NCI-H2227 (cell line): ENCODE measurements around the gene SLC39A10.

Experiments used
- DNase-seq: peaks from one replicate; lab custom pipeline; 2025; ENCODE audit not compliant: unreplicated experiment; lab: John Stamatoyannopoulos, UW

SLC39A10 gene

DNA sequence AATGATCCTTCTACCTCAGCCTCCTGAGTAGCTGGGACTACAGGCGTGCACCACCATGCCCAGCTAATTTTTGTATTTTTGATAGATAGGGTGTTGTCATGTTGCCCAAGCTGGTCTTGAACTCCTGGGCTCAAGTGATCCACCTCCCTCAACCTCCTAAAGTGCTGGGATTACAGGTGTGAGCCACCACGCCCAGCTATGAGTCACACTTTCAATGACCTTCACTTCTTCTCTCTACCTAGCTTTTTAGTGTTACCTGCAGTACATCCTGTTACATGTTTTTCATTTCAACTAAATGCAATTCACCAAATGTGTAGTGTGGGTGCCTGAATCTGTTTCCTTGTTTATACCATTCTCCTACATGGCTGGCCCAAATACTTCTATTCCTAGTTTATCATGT, 64.0 kb downstream of the SLC39A10 start:
- DNase-seq: no peak

DNA sequence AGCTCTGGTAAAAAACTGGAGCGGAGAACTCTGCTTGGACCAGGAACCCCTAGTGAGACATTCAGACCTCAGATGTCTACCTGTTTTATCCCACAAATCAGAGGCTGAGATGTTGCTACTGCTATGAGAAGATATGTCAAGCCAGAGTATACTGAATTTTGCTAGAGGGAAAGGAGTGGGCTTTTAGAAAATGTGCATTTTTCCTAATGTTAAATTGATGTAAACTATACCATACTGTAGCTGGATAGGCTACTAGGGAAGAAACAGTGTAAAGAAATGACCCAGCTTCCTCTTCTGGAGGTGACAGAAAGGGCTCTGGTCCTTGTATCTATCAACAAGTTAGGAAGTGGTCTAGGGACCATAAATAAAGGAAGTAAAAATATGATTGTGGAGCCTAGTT, 65.0 kb downstream of the SLC39A10 start:
- DNase-seq: no peak

DNA sequence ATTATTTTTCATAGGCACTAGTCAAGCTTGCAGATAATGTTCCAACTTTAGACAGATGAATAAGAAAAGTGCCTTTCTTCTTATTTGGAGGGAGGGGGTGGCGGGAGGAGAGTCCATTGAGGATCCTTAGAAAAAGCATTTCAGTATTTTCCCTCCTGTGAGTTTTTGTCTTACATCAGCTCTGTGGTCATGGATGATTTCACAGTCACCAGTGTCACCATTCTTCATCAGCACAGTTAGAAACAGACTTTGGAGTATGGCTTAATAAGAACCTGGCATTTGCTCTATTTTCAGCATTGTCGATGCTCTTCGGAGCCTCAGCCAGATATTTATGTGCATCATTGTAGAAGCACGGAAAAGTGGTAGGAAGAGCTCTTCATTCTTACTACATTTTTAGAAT, 70.1 kb downstream of the SLC39A10 start:
- DNase-seq: no peak

DNA sequence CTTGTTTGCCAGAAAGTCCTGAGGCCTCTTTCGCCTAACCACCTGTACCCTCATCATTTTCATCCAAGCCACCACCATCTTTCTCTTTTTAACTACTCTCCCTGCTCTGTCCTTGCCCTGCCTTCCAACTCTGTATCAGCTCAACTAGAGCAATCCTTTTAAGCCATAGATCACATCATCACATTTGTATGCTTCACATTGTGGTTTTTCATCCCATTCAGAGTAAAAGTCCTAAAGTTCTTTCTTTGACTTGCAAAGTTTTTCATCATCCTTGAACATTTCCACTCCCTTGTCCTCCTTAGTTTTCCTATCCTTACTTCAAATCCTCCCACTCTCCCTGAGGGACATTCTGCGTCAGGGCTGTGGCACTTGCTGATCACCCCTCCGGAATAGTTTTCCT, 73.9 kb downstream of the SLC39A10 start:
- DNase-seq: no peak

DNA sequence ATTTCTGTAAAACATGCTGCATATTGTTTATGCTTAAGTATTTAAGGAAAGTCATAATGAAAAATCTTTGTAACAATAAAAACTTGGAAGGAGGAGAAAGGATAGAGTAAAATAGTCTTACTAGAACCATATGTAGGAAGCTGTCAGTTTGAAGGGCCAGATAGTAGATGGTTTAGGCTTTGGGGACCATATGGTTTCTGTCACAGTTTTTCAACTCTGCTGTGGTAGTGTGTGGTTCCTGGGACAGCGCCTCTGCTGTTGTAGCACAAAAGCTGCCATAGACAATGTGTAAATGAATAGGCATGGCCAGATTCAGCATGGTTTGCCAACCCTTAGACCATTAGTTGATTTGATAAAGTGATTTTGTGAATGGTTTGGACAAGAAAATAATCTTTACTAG, 75.5 kb downstream of the SLC39A10 start:
- DNase-seq: no peak

DNA sequence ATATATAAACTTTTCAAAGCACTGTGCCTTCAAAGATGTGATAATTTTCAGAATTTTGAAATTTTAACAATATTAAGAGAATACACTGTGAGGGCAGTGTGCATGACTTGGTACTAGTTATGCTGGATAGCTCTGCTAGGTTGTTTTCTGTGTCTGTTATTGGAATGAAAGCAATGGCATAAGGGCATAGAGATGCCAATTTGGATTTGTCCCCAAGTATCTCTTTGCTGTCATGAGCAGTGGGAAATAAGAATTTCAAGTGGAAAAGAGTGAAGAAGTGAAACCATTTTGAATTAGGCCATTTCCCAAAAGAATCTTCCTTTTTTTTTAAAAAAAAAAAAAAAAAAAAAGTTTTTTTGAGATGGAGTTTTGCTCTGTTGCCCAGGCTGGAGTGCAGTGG, 76.8 kb downstream of the SLC39A10 start:
- DNase-seq: no peak

DNA sequence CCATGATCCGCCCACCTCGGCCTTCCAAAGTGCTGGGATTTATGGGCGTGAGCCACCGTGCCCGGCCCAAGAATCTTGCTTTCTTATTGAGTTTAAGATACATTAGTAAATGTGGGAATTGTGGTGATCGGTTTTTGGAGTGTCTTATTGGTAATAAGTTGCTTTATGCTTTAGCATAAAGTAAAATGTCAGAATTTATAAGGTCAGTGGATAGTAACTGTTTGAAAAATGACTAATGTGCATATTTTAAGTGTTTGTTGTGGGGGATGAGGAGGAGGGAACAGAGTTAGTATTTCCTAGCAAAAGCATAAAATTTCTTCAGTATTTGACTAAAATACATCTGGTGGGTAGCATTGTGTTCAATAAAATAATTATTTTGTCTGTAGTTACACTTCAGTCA, 77.4 kb downstream of the SLC39A10 start:
- no peak for DNase-seq

DNA sequence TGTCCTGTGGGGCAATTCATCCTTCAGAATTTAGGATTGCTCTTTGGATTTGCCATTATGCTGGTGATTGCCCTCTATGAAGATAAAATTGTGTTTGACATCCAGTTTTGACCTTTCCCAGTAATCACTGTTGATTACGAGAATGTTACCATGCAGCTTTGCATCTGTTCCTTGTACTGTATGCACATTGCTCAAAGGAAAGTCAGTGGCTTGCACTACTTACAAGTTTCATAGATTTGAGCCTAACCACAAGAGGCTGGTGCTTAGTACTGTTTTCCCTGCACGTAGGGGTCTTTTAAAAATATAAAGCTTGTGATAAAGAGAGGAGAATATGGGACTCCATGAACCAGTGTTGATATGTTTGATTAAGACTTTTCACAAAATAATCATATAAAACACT, 77.9 kb downstream of the SLC39A10 start:
- DNase-seq: peak; percentile 20

DNA sequence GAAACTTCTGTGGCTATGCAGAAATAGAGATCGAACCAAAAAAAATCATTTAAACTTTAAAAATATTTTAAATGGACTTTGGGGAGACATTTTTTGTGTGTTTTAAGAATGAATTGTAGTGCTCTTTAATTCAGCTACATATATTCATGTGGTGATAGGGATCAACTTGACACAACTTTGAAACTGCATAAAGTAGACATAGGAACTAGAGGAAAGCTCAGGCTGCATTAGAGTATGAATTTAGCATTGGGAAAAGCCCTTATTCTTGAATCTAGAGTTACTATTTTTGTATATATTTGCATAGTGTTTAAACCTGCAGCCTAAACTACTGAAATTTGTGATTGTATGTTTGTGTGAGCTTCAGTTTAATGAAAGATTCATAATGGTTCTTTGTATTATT, 78.3 kb downstream of the SLC39A10 start:
- no peak for DNase-seq

DNA sequence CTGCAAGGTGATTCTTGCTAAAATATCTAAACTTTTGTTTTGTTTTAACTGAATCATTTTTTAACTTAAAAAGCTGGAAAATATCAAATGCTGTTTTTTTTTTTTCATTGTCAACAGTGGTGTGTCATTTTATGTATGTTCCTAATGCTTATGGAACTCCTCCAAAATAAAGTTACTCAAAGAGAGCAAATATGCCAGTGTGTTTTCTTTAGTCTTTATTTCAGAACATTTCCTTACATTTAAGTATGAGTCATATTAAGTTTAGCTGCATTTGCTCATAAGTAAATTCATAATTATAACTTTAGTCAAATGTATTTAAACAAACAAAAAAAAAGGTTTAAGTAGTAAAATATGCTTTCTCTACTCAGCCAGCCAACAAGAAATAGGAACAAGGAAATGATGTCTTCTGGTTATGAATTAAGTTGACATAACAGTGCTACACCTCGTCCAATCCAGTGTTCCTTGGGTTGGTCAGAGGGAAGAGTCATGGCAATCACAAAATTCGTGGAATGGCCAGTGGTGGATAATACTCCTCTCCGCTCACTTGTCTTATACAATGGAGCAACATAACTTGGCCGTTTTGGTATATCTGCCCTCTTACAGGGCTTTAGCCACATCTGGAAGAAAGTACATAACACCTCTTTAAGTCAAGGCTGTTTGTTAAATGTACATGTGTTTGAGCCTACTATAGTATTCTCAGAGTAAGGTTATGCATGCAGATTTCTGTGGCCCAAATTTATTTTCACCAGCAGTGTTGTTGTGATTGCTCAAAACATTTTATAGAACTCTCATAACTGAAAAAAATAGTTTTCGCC, 80.7 kb downstream of the SLC39A10 start:
- DNase-seq: no peak

DNA sequence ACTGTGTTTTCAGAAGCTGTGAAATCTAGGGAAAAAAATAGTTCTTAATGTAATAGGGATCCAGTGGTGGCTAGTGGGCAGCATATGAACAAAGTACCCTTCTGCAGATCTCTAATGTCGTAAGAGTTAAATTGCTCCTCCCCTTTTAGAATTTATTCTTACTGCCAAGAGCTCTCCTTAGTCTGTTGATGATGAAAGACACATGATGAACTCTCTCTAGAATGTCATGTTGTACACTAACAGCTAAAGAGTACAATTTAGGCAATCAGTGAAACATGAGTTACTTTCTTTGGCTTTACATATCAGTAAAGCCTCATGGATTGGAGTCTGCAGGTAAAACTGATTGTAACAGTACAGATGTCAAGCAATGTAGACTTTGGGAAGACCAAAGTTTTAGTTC, 84.2 kb downstream of the SLC39A10 start:
- DNase-seq: no peak

DNA sequence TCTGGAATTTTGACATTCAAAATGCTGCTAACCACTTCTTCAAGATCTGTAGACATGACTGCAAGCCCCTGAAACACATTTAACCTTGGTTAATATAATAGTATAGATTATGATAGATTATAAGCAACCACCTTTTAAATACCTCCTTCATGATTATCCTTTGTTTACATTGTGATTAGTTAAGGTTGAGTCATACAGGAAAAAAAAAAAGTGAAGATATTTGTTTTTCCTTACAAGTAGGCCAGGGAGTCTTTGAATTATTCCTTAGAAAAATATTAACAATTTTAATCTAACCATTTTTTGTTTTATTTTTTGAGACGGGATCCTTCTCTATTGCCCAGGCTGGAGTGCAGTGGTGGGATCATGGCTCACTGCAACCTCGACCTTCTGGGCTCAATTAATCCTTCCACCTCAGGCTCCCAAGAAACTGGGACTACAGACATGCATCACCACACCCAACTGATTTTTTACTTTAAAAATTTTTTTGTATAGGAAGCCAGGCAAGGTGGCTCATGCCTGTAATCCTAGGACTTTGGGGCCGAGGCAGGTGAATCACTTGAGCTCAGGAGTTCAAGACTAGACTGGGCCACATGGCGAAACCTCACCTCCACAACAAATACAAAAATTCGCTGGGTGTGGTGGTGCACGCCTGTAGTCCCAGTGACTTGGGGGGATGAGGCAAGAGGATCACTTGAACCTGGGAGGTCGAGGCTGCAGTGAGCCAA, 99.4 kb downstream of the SLC39A10 start:
- DNase-seq: no peak

DNA sequence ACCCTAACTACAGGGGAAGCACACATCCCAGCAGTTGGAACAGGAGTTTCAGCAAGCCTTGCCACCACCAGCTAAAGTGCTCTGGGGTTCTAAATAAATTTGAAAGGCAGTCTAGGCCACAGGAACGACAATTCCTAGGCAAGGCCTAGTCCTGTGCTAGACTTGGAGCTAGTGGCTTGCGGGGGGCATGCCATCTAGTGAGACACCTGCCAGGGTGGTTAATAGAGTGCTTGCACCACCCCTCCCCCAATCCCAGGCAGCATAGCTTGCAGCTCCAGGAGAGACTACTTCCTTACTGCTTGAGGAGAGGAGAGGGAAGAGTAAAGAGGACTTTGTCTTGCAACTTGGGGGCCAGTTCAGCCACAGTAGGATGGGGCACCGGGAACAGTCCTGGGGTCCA, 101.8 kb downstream of the SLC39A10 start:
- no peak for DNase-seq

DNA sequence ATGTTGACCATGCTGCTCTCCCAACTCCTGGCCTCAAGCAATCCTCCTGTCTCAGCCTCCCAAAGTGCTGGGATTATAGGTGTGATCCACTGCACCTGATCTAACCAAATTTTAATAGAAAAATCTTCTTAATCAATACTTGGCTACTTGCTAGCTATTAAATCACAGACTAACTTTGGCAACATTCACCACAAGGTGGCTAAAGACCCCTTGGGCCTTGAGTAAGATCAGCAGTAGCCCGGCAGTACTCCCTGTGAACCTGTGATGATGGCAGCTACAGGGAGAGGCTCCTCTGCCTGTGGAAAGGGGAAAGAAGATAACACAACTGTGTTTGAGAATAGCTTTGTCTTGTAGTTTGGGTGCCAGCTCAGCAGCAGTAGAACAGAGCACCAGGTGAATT, 102.9 kb downstream of the SLC39A10 start:
- no peak for DNase-seq

DNA sequence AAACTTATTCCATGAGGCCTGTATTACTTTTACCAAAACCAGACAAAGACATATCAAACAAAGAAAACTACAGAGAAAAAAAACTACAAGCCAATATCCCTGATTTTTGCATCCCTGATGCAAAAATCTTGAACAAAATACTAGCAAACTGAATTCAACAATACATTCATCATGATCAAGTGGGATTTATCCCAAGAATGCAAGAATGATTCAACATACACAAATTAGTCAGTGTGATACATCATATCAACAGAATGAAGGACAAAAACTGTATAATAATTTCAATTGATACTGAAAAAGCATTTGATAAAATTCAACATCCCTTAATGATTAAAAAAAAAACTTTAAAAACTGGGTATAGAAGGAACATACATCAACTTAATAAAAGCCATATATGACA, 106.8 kb downstream of the SLC39A10 start:
- no peak for DNase-seq

DNA sequence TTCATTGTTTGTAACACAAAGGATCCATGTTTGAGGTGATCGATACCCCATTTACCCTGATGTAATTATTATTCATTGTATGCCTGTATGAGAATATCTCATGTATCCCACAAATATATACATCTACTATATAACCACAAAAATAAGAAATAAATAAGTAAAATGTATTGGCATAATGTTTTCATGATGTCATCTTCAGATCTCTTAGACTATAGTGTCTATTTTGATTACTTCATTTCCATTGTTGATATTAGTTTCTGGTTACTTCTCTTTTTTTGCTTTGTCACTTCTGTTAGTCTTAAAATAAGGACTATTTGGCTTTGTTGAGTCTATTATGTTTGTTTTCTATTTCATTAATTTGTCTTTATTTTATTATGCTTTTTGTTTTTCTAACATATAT, 109.7 kb downstream of the SLC39A10 start:
- no peak for DNase-seq

DNA sequence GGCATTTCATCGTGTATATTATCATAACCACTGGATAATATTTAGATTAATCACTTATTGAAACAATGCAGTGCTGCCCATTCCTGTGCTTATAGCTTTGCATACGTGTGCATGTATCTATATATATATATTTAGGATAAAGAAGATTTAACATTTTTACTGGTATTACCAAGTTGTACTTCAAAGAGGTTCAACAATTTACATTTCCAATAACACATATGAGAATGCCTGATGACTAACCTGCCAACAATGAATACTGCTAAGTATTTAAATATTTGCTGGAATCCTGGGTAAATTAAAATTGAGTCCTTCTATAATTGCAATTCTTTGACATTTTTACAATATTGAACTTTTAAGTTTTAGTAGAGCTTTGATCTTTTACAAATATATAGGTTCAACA, 111.4 kb downstream of the SLC39A10 start:
- DNase-seq: no peak

DNA sequence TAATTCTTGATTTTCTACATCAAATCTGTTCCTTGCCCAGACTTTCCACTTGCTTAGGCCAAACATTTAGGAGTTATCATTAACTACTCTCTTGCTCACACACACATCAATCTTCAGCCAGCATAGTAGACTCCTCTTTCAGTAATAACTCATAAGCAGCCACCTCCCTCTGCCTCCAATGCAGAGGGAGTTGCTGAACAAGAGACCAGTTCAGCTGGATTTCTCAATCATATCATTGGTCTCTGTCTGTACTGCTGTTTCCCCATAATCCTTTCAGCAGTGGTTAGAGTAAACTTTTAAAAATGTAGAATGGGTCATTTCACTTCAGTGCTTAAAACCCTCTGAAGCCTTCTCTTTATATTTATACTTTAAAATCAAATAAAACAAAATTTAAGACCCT, 112.9 kb downstream of the SLC39A10 start:
- no peak for DNase-seq

DNA sequence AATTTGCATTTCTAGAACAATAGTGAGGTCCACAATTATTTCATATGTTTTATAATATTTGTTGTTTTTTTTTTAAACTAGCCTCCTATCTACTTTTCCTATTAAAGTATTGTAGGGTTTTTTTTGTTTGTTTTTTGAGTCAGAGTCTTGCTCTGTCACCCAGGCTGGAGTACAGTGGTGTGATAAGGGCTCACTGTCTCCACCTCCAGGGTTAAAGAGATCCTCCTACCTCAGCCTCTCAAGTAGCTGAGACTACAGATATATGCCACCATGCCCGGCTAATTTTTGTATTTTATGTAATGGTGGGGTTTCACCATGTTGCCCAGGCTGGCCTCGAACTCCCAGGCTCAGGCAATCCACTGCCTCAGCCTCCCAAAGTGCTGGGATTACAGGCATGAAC, 122.5 kb downstream of the SLC39A10 start:
- no peak for DNase-seq

DNA sequence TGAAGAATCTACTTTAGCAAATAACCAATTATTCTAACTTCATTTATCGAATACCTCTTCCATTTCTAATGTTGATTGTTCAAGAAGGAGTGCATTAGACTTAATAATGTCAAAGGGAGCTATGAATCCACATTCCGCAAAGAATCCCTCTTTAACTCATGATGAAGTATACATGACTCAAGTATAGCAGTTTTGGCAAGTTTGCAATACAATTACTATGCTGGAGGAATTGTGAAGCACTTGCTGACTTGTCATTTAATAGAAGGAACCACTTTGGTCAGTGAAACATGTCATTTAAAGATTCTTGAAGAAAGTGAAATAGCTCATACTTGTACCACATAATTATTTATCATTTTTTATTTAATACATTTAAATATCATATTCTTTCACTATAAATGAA, 125.1 kb downstream of the SLC39A10 start:
- DNase-seq: no peak
